ENCODE data around the gene ADAMTS1. TPM values are rescaled to one million over a fixed set of nuclear protein-coding genes. Genes with fewer than 3 reads are reported as not detected.

Gene ADAMTS1
- total RNA-seq, result 560 and 670 TPM in 2 replicates

GRCh38 chr21:26845066-26845758 is at the start of gene ADAMTS1:
Gene ADAMTS1, minus strand, starts transcription at chr21:26845409. Its CDS starts 455 bp downstream, at chr21:26844954.

Other genes starting within 250 kb of the ADAMTS1 start
- gene ADAMTS5, start 121.7 kb upstream of the ADAMTS1 start, total RNA-seq, result 170 and 278 TPM in 2 replicates